Activated CD8-positive, alpha-beta memory T cell treated with anti-CD3 and anti-CD28 coated beads, Interleukin-2, amount 50 U/mL, for 24 hours (primary cell): ENCODE measurements around the gene PTPRO.

Experiments used
- DNase-seq: peaks from one replicate; pipeline ENCODE4 v3.0.0-alpha.2; 2020; ENCODE audit errors: extremely low read depth

The PTPRO gene

DNA sequence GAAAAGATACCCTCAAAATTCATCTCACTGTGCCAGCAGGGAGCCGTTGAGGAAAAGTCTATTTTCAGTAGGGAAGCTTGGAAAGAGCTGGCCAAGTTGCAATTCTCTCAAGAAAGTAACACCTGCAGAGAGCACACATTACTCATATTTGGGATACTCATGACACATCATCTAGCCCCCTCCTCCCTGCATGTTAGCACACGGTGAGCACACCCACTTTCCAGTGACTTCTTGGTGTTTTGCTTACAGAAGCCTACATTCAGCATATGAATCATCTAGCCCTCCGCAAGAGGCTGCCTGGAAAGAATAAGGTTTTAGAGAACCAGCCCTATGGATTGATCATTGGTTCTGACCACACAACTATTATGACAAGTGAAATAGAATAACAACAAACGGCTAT, 124.5 kb downstream of the PTPRO start:
- DNase-seq: no peak

DNA sequence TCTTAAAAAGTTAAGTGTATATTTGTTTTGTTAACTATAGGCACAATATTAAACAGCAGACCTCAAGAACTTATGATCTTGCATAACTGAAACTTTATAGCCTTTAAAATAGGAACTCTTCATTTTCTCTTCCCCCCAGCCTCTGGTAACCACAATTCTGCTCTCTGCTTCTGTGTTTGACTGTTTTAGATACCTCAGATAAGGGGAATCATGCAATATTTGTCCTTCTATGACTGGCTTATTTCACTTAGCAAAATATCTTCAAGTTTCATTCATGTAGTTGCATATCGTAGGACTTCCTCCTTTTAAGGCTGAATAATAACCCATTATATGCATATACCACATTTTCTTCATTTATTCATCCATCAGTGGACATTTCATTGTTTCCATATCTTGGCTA, 131.3 kb downstream of the PTPRO start:
- no peak for DNase-seq

DNA sequence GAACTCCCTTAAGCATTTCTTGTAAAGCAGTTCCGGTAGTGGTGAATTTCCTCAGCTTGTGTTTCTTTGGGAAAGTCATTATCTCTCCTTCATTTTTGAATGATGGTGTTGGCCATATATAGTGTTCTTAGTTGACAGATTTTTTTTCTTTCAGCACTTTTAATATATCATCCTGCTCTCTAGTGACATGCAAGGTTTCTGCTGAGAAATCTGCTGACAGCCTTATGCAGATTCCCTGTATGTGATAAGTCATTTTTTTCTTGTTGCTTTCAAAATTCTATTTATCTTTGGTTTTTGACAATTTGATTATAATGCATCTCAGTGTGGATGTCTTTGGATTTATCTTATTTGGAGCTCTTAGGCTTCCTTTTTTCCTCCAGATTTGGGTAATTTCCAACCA, 135.7 kb downstream of the PTPRO start:
- no peak for DNase-seq

DNA sequence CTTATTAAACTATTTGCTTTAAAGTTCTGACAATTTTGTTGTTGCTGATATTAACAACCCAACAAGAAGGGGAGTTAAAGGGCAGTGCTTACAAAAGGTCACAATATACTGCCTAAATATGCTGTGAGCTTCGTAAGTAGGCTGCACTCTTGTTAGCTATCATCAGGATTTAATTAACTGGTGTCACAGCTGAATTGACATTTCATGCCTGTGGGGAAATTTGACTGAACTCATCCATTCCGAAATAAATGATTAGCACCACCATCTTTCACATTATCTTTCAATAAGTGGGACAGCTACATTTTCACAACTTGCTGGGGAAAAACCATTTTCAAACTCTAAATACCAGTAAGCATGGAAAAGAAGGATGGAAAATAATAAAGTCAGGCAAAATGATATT, 146.6 kb downstream of the PTPRO start:
- DNase-seq: no peak

DNA sequence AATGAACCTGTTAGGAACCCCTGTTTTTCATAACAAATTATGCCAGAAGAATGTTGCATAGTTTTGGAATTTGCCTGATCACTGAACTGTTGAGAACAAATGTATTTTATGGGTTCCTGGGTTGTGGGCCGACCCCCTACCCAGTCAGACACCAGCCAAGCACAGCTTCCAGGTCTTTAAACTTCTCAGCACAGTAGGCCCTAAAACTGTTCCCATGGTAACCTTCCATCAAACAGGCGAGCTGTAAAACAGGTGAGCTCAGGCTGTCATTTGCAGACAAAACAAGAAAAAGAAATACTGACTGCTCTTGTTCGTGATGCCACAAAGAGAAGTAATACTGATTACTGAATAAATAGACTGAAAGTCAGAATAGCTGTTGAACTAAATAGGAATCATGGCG, 147.0 kb downstream of the PTPRO start:
- no peak for DNase-seq

DNA sequence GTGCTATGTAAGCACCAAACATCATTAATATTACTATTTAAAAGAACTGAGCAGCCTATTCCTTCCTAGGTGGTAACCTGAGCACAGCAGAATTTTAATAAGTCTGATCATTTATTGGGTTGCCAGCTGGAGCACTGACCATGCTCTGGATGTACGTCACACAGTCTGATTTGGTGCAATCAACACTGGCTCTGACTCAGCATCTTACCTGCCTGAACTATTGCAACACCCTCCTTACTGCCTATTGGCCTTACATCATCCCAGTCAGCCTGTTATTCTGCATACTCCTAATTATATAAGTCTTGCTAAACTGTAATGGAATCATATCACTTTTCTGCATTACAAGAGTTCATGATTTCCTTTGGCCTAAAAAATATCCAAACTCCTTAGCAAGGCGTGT, 149.7 kb downstream of the PTPRO start:
- no peak for DNase-seq

DNA sequence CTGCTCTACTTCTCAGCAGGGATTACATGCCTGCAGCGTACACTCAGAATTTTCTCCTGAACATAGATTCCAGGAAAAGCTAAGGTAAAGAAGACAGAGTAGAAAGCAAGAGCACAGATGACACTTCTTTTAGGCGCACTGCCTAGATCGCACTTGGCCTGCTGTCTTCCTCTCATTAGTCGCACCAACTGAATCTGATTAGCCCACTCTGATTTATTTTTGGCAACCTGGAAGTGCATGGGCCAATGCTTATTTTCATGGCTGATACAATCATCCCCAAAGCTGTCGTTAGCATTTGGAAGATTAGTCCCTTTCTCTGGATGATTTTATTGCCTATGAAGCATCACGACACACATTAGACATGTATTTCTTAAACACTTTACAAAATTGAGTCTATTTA, 152.5 kb downstream of the PTPRO start:
- DNase-seq: no peak

DNA sequence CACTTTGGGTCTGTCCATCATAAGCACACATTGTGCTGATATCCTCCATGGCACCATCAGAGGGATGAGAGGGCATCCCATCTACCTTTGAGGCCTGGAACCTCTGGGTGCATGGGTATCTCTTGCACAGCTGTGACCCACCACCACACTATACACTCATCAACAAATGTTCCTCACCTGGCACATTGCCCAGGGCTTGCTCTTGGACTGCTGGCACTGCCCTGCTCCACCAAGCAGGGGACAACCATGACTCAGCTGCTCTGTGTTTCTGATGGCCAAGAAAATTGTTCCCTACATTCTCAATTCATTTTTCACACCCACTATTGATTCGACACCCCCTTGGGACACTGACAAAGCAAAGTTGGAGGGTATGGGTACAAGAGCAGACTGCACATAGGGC, 155.5 kb downstream of the PTPRO start:
- DNase-seq: no peak

DNA sequence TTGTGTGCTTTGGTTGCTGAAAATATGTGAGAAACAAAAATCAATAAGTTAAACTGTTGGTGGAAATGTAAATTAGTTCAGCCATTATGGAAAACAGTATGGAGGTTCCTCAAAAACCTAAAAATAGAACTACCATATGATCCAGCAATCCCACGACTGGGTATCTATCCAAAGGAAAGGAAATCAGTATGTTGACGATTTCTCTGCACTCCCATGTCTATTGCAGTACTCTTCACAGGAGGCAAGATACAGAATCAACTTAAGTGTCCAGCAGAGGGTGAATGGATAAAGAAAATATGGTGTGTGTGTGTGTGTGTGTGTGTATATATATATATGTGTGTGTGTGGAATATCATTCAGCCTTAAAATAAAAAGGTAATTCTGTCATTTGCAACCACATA, 159.5 kb downstream of the PTPRO start:
- DNase-seq: no peak

DNA sequence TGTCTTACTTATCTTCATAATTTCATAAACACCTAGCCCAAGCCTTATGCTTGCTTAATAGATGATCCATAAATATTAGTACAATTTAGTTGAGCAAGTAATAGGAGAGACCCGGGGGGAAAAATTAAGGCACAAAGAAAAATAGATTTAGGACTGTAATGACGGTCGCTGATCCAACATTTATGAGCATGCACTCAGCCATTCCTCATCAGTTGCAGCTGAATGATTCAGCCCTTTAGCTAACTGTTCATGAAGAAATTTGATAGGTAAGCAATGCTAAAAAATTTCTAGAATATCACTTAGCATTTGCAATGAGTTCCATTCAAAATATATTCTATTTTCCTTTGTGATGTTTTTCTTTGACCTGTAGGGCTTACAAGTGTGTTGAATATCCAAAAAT, 163.2 kb downstream of the PTPRO start:
- DNase-seq: no peak

DNA sequence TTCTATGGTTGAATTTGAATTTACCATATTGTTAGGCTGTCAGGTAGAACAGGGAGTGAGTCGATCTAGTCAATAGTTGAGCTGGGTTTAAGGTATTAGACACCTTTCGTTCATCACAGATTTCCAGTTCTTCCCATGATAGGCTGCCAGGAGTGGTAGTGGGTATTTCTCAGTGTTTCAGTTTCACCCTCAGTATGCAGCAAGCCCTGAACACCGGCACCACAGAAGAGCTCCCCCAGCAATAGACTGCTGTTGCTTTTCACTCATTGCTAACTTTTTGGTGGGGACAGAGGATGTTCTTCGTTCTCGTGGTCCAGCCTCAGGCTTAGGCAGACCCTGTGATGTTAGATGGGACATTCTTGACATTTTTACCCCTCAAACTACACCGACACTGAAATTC, 164.6 kb downstream of the PTPRO start:
- no peak for DNase-seq

DNA sequence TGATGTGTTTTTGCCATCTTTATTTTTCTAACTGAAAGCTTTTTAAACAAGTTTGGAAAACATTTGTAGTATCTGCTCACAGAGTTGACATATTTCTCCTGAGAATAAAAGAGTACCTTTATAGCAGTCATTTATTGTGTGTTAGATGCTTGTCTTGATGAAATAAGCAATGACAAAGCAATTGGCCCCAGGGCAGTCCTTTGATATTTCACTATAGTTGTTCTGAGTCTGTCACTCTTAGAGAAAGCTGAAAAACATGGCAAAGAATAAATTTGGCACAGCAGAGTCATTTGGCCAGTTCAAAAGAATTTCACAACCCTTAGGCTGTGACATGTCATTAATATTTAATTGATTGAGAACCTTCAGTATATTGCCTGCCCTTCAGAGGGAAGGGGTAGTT, 166.2 kb downstream of the PTPRO start:
- no peak for DNase-seq

DNA sequence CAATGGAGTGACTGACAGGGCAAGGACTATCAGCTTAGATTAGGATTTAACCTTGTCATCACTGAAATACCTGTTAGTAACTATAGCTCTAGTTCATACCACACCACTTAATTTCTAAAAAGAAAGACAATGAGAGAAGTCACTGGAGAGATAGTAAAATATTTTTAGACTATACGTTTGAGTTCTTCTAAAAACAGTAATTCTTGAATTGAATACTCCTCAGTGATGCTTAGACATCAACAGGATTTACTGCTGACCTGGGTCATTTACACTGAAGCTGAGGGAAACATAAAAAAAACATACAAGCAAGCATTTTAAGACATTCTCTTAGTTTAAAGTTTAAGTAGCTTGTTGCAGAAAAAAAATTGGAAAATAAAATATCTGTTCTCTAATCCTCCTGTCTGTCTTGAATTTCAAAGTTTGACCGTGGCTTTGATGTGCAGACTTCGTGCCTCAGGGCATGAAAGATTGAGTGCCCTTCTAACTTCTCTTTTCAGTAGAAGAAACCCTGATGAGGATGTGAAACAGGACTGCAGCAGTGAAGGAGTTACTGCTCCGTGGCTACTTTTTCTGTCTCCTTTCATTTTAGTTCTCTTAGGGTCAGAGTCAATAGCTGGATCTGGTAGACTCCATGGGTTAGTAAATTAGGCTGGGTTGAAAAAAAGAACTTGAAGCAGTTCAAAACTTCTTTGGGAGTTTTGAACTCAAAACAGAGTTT, 172.2 kb downstream of the PTPRO start:
- no peak for DNase-seq

DNA sequence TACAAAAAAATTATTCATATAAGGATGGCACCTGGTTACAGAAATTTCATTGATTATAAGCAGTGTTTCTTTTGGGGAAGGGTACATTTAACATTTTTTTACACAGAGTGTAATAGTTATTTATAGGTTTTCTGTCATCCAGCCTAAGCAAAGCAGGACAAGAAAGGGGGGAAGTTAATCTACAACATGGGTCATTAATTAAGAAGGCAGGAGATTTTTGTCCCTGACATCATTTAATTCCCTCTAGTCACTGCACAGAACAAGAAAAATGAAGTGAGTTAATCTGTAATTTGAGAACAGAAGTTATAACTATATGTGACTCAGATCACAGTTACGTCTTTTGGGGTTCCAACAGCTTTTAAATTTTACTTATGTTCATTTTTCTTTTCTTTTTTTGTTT, 173.4 kb downstream of the PTPRO start:
- no peak for DNase-seq

DNA sequence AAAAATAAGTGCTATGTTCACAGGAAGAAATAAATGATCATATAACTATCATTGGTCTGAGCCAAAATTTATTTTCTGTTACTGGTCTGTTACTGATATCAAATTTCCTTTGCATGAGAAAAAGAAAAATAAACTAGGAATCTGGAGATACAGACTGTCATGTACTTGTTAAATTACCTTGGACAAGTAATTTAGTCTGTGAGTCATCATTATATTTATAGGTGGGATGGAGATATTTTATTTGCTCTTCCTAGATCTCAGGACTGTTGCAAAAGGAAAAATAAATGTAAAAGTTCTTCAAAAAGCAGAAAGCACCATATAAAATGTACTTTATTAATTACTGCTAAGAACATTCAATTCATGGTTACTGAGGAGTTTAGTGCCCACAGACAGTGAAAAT, 174.4 kb downstream of the PTPRO start:
- DNase-seq: no peak

DNA sequence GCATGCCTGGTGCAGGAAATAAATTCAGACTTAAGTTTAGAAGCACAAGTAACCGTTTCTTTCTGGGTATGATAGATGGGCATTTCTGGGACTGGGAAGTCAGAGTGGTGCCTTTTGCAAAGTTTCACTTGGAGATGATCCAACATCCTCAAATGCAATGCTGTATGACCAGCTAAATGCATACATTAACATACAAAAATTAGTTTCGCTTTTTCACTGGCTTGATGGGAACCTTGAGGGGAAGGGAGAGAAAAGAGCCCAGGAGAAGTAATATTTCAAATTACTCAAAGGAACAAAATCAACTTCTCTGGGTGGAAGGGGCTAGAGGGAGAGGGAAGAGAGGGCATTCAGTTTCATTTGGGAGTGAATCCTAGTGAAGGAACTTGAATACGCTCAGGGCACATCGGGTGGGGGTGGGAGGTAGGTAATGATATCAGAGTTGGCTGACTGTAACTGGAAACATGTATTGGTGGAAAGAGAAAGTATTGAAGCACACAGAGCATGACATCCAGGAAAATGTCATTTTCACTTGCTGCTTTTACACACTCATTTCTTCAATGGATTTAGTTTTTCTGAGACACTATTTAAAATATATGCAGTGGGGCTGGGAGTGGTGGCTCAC, 175.5 kb downstream of the PTPRO start:
- DNase-seq: no peak

DNA sequence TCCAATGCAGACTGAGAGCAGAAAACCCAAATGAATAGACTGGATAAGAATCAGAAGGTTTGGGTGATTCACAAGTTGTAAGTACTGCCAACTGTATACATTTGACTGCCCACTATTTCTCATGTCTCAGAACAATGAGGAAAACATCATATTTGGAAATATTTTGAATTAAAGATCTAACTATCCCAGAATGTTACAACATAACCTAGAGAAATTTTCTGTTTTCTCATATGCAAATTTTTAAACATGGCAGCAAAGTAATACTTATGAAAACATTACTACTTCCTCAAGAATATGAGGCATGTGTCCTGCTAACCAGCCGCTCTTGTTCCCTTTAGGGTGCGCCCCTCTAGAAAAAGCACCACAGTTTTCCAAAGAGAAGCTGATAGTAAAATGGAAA, 179.9 kb downstream of the PTPRO start:
- no peak for DNase-seq

DNA sequence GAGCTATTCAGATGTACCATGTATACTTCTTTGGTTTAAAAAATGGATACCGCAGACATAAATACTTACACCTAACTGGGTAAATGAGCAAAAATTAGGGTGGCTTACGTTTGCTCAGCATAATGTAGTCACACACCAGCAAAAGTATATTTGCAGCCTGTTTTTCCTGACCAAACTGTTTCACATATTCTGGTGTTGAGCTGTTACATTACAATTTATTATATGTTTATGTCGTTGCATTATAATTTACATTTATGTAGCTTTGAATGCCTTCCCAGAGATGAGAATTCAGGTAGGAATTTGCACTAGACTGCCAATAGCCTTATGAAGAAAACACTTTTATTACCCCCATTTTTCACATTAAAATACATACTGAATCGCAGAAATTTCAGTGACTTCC, 183.3 kb downstream of the PTPRO start:
- DNase-seq: no peak

DNA sequence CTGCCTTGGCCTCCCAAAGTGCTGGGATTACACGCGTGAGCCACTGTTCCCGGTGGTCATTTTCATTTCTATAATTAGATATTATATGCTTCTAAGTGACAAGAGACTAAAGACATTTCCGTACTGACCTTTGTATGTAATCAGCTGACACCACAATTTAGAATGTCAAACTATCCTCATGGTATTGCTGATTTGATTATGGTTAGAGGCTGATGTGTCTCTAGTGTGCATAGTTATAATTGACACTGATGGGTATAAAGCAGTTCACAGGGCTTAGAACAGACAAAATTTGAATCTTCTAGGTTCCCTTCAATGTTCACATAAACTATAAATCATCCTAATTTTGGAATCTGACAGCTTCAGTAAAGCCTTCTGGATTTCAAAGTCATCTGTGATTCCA, 192.7 kb downstream of the PTPRO start:
- no peak for DNase-seq

DNA sequence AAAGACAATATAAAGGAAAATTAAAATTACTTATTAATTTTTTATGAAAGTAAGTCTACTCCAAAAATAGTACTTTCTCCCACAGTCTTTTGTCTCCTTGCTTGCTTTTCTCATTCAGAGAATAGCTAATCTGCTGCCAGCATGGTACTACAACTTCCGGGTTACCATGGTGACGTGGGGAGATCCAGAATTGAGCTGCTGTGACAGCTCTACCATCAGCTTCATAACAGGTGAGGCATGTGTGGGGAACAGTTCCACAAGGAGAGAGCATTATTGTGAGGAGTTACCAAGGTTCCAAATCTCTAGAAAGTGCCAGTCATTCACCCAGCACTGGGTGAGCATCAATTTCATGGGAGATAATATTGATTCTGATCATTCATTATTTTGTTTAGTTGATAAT, 197.8 kb downstream of the PTPRO start:
- DNase-seq: no peak

DNA sequence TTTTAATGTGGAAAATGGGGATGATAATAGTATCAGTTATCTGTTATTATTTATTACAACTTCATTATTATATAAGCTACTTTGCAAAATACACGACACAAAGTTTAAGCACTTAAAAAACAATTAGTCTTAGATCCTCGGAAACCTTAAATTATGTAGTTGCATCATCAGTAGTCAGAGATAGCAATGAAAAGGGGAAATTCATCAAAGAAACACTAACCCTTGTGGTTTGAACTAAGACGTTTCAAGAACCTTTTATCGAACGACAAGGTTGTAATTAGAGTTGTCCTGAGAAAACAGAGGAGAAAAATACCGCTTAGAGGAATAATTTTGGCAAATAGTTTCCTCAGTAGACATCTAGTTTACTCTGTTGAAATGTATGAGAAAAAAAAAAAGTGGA, 198.5 kb downstream of the PTPRO start:
- DNase-seq: no peak

DNA sequence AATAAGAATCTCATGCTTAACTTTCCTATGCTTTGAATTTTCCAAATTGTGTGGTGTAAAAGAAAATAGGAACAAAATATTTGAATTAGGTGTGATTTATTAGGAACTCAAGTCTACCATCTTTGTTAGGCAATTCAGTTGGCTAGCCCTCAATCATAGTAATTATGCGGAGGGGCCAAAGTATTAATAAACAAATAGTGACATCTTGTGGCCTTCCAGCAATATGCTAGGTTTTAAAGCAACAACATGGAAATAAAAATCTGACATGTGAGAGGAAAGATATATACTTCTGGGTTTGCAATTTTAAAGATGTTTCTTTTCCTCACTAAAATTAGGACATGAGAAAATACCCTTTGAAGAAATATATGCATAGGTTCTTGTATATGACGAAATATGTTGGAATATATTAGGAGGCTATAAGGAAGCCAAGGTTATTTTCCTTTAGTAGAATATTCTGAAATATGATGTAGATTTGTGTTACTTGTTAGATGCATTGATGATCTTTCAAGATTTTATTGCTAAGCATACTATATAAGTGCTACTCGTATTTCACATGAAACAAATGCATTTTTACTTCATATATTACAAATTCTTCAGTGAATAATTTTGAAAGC, 200.4 kb downstream of the PTPRO start:
- DNase-seq: no peak

DNA sequence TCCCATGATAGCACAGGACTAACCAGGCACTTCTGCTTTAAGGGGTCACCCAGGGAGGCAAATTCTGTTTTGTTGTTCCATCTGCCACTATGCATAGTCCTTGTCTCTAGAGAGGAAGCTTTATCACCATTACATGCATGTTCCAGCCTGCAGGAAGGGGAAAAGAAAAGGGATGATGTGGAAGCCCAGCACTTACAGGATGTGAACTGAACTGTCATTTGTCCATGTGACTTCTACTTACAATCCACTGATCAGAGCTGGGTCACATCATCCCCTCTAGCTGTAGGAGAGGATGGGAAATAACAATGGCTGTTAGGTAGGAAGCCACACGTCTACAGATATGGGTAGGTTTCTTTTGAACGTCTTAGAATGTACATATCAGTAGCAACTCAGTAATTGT, 203.1 kb downstream of the PTPRO start:
- no peak for DNase-seq

DNA sequence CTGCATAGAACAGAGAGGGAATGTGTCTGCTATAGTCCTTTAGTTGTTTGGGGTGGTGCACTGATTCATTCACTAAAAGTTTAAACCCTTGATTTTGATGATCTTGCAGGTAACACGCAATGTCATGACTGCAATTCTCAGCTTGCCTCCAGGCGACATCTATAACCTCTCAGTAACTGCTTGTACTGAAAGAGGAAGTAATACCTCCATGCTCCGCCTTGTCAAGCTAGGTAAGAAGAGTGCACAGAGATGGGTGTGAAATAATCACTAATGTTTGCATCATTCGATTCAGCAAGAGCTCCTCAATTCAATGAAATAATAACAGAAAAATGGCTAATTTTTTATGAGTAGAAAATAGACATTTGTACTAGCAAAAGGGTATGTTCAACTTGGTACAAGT, 203.7 kb downstream of the PTPRO start:
- no peak for DNase-seq
